ENCODE measurements around the gene RBM26.

The RBM26 gene

DNA sequence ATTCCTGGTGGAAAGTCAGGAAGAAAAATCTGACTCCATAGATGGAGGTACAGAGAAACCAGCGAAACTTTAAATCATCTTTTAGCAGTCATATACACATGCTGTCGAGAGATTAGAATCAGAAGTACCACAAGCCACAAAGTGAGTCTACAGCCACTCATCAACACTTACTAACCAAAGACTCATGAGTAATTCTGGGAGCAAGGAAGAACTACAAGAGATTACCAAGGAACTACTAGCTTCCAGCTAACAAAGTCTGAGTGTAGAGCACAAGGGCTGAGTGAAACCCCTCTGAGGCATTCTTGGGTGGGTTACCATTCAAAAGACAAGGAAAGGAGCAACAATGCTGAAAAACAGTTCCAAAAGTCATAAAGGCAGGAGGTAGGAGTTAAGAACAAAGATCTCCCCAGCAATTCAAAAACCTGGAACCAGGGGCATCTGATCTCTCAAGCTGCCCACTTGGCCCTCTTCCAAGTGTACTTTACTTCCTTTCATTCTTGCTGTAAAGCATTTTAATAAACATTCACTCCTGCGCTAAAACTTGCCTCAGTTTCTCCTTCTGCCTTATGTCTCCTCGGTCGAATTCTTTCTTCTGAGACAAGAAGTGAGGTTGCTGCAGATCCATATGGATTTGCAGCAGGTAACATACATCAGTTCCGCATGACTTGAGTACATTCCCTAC lies 13.0 kb downstream of the RBM26 start:
- TF ChIP-seq CSRNP3 (CRISPR knock-in tag; IDR thresholded peaks at IDR 0.05) (no peak), ZFP30 (CRISPR knock-in tag; IDR thresholded peaks at IDR 0.05) (no peak), ZFP3 (CRISPR knock-in tag; IDR thresholded peaks at IDR 0.05) (no peak), TSHZ2 (CRISPR knock-in tag; IDR thresholded peaks at IDR 0.05) (no peak), SNAI2 (CRISPR knock-in tag; IDR thresholded peaks at IDR 0.05) (no peak), RARB (CRISPR knock-in tag; IDR thresholded peaks at IDR 0.05) (no peak), CSDC2 (CRISPR knock-in tag; IDR thresholded peaks at IDR 0.05) (no peak)
- ATAC-seq, result peak; percentile 30; the same call in 2 of the 3 replicates

DNA sequence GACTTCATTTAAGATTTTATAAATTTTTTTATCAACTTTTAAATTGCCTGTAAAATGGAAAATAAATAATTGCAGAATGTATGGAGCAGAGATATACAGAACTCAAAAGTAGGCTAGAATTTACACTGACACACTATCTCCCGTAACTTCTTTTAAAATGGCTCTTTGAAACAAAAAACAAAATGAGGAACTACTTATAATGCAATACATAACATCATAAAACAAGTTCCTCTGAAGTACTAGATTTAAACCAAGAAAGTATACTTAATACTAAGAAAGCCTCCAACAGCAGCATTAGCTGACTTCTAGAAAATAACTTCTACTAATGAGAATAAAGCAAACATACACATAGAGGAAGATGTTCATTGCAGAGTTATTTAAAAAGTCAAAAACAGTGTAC lies 17.0 kb downstream of the RBM26 start:
- TF ChIP-seq TSHZ2 (CRISPR knock-in tag; IDR thresholded peaks at IDR 0.05), result no peak
- no peak for TF ChIP-seq BACH2 (CRISPR knock-in tag; IDR thresholded peaks at IDR 0.05; ENCODE audit: borderline replicate concordance)
- no peak for TF ChIP-seq TCF4 (CRISPR knock-in tag; IDR thresholded peaks at IDR 0.05; ENCODE audit: borderline replicate concordance)
- TF ChIP-seq ZC3H10 (CRISPR knock-in tag; IDR thresholded peaks at IDR 0.05), result no peak
- TF ChIP-seq ZNF8 (CRISPR knock-in tag; IDR thresholded peaks at IDR 0.05), result no peak
- TF ChIP-seq GLIS3 (CRISPR knock-in tag; IDR thresholded peaks at IDR 0.05), result no peak
- TF ChIP-seq CREB5 (CRISPR knock-in tag; IDR thresholded peaks at IDR 0.05; ENCODE audit: low read depth), result no peak
- no peak for TF ChIP-seq TOX (CRISPR knock-in tag; IDR thresholded peaks at IDR 0.05; ENCODE audit: borderline replicate concordance)
- no peak for TF ChIP-seq CSRNP3 (CRISPR knock-in tag; IDR thresholded peaks at IDR 0.05)
- TF ChIP-seq RARB (CRISPR knock-in tag; IDR thresholded peaks at IDR 0.05), result no peak
- no peak for TF ChIP-seq ZFP30 (CRISPR knock-in tag; IDR thresholded peaks at IDR 0.05)
- no peak for TF ChIP-seq OSR1 (CRISPR knock-in tag; IDR thresholded peaks at IDR 0.05)
- no peak for TF ChIP-seq CSDC2 (CRISPR knock-in tag; IDR thresholded peaks at IDR 0.05)
- no peak for TF ChIP-seq ZFP3 (CRISPR knock-in tag; IDR thresholded peaks at IDR 0.05)
- TF ChIP-seq, protein P1, sequence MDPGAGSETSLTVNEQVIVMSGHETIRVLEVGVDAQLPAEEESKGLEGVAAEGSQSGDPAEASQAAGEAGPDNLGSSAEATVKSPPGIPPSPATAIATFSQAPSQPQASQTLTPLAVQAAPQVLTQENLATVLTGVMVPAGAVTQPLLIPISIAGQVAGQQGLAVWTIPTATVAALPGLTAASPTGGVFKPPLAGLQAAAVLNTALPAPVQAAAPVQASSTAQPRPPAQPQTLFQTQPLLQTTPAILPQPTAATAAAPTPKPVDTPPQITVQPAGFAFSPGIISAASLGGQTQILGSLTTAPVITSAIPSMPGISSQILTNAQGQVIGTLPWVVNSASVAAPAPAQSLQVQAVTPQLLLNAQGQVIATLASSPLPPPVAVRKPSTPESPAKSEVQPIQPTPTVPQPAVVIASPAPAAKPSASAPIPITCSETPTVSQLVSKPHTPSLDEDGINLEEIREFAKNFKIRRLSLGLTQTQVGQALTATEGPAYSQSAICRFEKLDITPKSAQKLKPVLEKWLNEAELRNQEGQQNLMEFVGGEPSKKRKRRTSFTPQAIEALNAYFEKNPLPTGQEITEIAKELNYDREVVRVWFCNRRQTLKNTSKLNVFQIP (CRISPR knock-in tag; IDR thresholded peaks at IDR 0.05; ENCODE audit: borderline replicate concordance, low read depth), result no peak
- no peak for TF ChIP-seq ESRRG (CRISPR knock-in tag; IDR thresholded peaks at IDR 0.05)
- no peak for TF ChIP-seq ARNTL (CRISPR knock-in tag; IDR thresholded peaks at IDR 0.05; ENCODE audit: borderline replicate concordance, low read depth)
- TF ChIP-seq ISL1 (CRISPR knock-in tag; IDR thresholded peaks at IDR 0.05), result no peak
- no peak for TF ChIP-seq PPARA (CRISPR knock-in tag; IDR thresholded peaks at IDR 0.05; ENCODE audit: borderline replicate concordance)
- no peak for TF ChIP-seq ZNF70 (CRISPR knock-in tag; IDR thresholded peaks at IDR 0.05)
- no peak for ATAC-seq
